WTC11 (cell line): Measurements from ENCODE around the gene LDB2. TPM values are rescaled to one million over a fixed set of nuclear protein-coding genes. Genes with fewer than 3 reads are reported as not detected.

Experiments used
- ATAC-seq: fragments of 200-7000 bp; cut with Tn5 transposase; 2 replicates; pipeline ENCODE4 v1.10.0; 2021; ENCODE audit warnings: mild to moderate bottlenecking, moderate library complexity
- CTCF ChIA-PET: fragments of 300-600 bp; sonication (Branson Sonifier 250); formaldehyde crosslinking; loops from one replicate; lab custom pipeline; 2021; ENCODE audit warnings: antibody characterized with exemption; lab: Charles Lee
- POLR2A ChIA-PET: fragments of 350-600 bp; sonication (Branson Sonifier 250); formaldehyde crosslinking; loops from one replicate; lab custom pipeline; 2021; ENCODE audit warnings: antibody characterized with exemption; lab: Charles Lee
- DNase-seq: peaks from one replicate; pipeline ENCODE4 v3.0.0; 2021; ENCODE audit warnings: low spot score
- H3K27ac Mint-ChIP-seq: 2 replicates; pipeline ENCODE4 v1.8.0; 2021; ENCODE audit warnings: mixed read lengths
- H3K27me3 Mint-ChIP-seq: 2 replicates; pipeline ENCODE4 v1.8.0; 2021; ENCODE audit warnings: low read depth, mild to moderate bottlenecking, moderate library complexity, mixed read lengths
- H3K36me3 Mint-ChIP-seq: 2 replicates; pipeline ENCODE4 v1.8.0; 2021; ENCODE audit warnings: mixed read lengths
- H3K4me1 Mint-ChIP-seq: 2 replicates; pipeline ENCODE4 v1.8.0; 2022; ENCODE audit warnings: mixed read lengths
- H3K4me3 Mint-ChIP-seq: 2 replicates; pipeline ENCODE4 v1.8.0; 2021; ENCODE audit warnings: mild to moderate bottlenecking, moderate library complexity, mixed read lengths
- H3K9me3 Mint-ChIP-seq: 2 replicates; pipeline ENCODE4 v1.8.0; 2021; ENCODE audit warnings: mixed read lengths
- CREM ChIP-seq: sonication (generic); formaldehyde crosslinking; IDR thresholded peaks from 2 replicates; pipeline ENCODE4 v1.8.1; 2022; ENCODE audit warnings: mild to moderate bottlenecking, missing genetic modification reagents, moderate library complexity
- EMX1 ChIP-seq: fragments of 250-450 bp; sonication (Bioruptor Pico); IDR thresholded peaks from 2 replicates; pipeline ENCODE4 v1.8.0; 2021; ENCODE audit warnings: mild to moderate bottlenecking
- FOXJ3 ChIP-seq: sonication (generic); formaldehyde crosslinking; IDR thresholded peaks from 2 replicates; pipeline ENCODE4 v1.9.0; 2021; ENCODE audit warnings: missing genetic modification reagents, mild to moderate bottlenecking, borderline replicate concordance
- GRHL2 ChIP-seq: fragments of 250-450 bp; sonication (Bioruptor Pico); IDR thresholded peaks from 2 replicates; pipeline ENCODE4 v1.8.0; 2022; ENCODE audit warnings: mild to moderate bottlenecking, moderate library complexity; ENCODE audit not compliant: insufficient replicate concordance, severe bottlenecking
- HMGA2 ChIP-seq: fragments of 250-450 bp; sonication (Bioruptor Pico); IDR thresholded peaks from 2 replicates; pipeline ENCODE4 v1.4.0; 2021; ENCODE audit warnings: mild to moderate bottlenecking, moderate library complexity
- JAZF1 ChIP-seq: fragments of 250-450 bp; sonication (Bioruptor Pico); IDR thresholded peaks from 2 replicates; pipeline ENCODE4 v1.9.0; 2021; ENCODE audit warnings: moderate library complexity, mild to moderate bottlenecking, inconsistent platforms
- MYBL2 ChIP-seq: sonication (generic); formaldehyde crosslinking; IDR thresholded peaks from 2 replicates; pipeline ENCODE4 v1.8.1; 2023; ENCODE audit warnings: mild to moderate bottlenecking, moderate library complexity, missing genetic modification reagents
- NFE2L1 ChIP-seq: sonication (generic); formaldehyde crosslinking; IDR thresholded peaks from 2 replicates; pipeline ENCODE4 v1.8.1; 2023; ENCODE audit warnings: missing genetic modification reagents
- NFYB ChIP-seq: sonication (generic); formaldehyde crosslinking; conservative IDR thresholded peaks from 2 replicates; pipeline ENCODE4 v1.8.0; 2022; ENCODE audit warnings: low read depth, missing genetic modification reagents
- RELA ChIP-seq: sonication (generic); formaldehyde crosslinking; IDR thresholded peaks from 2 replicates; pipeline ENCODE4 v1.8.1; 2022; ENCODE audit warnings: missing genetic modification reagents, mild to moderate bottlenecking, borderline replicate concordance
- SMAD3 ChIP-seq: sonication (generic); formaldehyde crosslinking; IDR thresholded peaks from 2 replicates; pipeline ENCODE4 v1.8.0; 2022; ENCODE audit warnings: missing genetic modification reagents, mild to moderate bottlenecking, borderline replicate concordance
- TCF7 ChIP-seq: sonication (generic); formaldehyde crosslinking; IDR thresholded peaks from 2 replicates; pipeline ENCODE4 v1.8.0; 2022; ENCODE audit warnings: mild to moderate bottlenecking, low read depth, missing genetic modification reagents, moderate library complexity
- TP53 ChIP-seq: sonication (generic); formaldehyde crosslinking; IDR thresholded peaks from 2 replicates; pipeline ENCODE4 v1.8.1; 2023; ENCODE audit warnings: mild to moderate bottlenecking, missing genetic modification reagents
- ZBTB21 ChIP-seq: sonication (generic); formaldehyde crosslinking; IDR thresholded peaks from 2 replicates; pipeline ENCODE4 v1.8.1; 2023; ENCODE audit warnings: mild to moderate bottlenecking, missing genetic modification reagents, borderline replicate concordance
- ZNF317 ChIP-seq: sonication (generic); formaldehyde crosslinking; IDR thresholded peaks from 2 replicates; pipeline ENCODE4 v1.8.1; 2023; ENCODE audit warnings: low read depth, mild to moderate bottlenecking, moderate library complexity, missing genetic modification reagents, borderline replicate concordance
- ZNF423 ChIP-seq: fragments of 250-450 bp; sonication (Bioruptor Pico); IDR thresholded peaks from 2 replicates; pipeline ENCODE4 v2.1.2; 2022; ENCODE audit warnings: mild to moderate bottlenecking, moderate library complexity
- total RNA-seq: library from RNA; stranded (reverse); gene quantifications from 3 replicates; pipeline ENCODE4 v1.2.3, GENCODE V29; 2021
- TF ChIP-seq, protein P1 (sequence below): sonication (generic); formaldehyde crosslinking; IDR thresholded peaks from 2 replicates; pipeline ENCODE4 v1.8.1; 2023; ENCODE audit warnings: mild to moderate bottlenecking, missing genetic modification reagents, moderate library complexity
- TF ChIP-seq, protein P2 (sequence below): sonication (generic); formaldehyde crosslinking; IDR thresholded peaks from 2 replicates; pipeline ENCODE4 v1.8.0; 2022; ENCODE audit warnings: mild to moderate bottlenecking, missing genetic modification reagents
- TF ChIP-seq, protein P3 (sequence below): fragments of 250-450 bp; sonication (Bioruptor Pico); IDR thresholded peaks from 2 replicates; pipeline ENCODE4 v2.1.2; 2022; ENCODE audit warnings: mild to moderate bottlenecking, moderate library complexity
- TF ChIP-seq, protein P4 (sequence below): sonication (generic); formaldehyde crosslinking; IDR thresholded peaks from 2 replicates; pipeline ENCODE4 v1.8.0; 2022; ENCODE audit warnings: mild to moderate bottlenecking, missing genetic modification reagents
- TF ChIP-seq, protein P5 (sequence below): sonication (generic); formaldehyde crosslinking; IDR thresholded peaks from 2 replicates; pipeline ENCODE4 v1.8.1; 2022; ENCODE audit warnings: low read depth, mild to moderate bottlenecking, moderate library complexity, missing genetic modification reagents, borderline replicate concordance
- TF ChIP-seq, protein P6 (sequence below): fragments of 250-450 bp; sonication (Bioruptor Pico); IDR thresholded peaks from 2 replicates; pipeline ENCODE4 v1.9.0; 2021; ENCODE audit warnings: mild to moderate bottlenecking, borderline replicate concordance

Gene LDB2
- total RNA-seq, 1 experiment from 2014 or later: 62.4 TPM

DNA sequence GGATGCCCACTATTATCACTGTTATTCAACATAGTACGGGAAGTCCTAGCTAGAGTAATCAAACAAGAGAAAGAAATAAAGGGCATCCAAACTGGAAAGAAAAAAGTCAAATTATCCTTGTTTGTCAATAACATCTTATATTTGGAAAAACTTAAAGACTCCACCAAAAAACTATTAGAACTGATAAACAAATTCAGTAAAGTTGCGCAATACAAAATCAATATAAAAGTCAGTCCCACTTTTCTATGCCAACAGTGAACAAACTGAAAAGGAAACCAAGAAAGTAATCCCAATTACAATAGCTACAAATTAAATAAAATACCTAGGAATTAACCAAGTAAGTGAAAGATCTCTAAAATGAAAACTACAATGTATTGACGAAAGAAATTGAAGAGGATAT is 321.3 kb downstream of the LDB2 start:
- DNase-seq (no peak), ATAC-seq (no peak)
- CTCF ChIA-PET: no interaction called here
- H3K4me1 Mint-ChIP-seq: no peaks in the 10 kb centered on the region
- H3K36me3 Mint-ChIP-seq: peaks cover 12% of the 10 kb centered on the region
- TF ChIP-seq ZBTB21 (CRISPR knock-in tag) (no peak), HMGA2 (CRISPR knock-in tag) (no peak), MYBL2 (CRISPR knock-in tag) (no peak), FOXJ3 (CRISPR knock-in tag) (no peak), CREM (no peak), RELA (CRISPR knock-in tag) (no peak), ZNF317 (CRISPR knock-in tag) (no peak), NFE2L1 (no peak), ZNF423 (CRISPR knock-in tag) (no peak), GRHL2 (CRISPR knock-in tag) (no peak), JAZF1 (CRISPR knock-in tag) (no peak), TP53 (CRISPR knock-in tag) (no peak), EMX1 (CRISPR knock-in tag) (no peak), TCF7 (CRISPR knock-in tag) (no peak)
- TF ChIP-seq, protein P1, sequence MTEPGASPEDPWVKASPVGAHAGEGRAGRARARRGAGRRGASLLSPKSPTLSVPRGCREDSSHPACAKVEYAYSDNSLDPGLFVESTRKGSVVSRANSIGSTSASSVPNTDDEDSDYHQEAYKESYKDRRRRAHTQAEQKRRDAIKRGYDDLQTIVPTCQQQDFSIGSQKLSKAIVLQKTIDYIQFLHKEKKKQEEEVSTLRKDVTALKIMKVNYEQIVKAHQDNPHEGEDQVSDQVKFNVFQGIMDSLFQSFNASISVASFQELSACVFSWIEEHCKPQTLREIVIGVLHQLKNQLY (CRISPR knock-in tag): no peak
- TF ChIP-seq, protein P2, sequence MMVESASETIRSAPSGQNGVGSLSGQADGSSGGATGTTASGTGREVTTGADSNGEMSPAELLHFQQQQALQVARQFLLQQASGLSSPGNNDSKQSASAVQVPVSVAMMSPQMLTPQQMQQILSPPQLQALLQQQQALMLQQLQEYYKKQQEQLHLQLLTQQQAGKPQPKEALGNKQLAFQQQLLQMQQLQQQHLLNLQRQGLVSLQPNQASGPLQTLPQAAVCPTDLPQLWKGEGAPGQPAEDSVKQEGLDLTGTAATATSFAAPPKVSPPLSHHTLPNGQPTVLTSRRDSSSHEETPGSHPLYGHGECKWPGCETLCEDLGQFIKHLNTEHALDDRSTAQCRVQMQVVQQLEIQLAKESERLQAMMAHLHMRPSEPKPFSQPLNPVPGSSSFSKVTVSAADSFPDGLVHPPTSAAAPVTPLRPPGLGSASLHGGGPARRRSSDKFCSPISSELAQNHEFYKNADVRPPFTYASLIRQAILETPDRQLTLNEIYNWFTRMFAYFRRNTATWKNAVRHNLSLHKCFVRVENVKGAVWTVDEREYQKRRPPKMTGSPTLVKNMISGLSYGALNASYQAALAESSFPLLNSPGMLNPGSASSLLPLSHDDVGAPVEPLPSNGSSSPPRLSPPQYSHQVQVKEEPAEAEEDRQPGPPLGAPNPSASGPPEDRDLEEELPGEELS: no peak
- TF ChIP-seq, protein P3, sequence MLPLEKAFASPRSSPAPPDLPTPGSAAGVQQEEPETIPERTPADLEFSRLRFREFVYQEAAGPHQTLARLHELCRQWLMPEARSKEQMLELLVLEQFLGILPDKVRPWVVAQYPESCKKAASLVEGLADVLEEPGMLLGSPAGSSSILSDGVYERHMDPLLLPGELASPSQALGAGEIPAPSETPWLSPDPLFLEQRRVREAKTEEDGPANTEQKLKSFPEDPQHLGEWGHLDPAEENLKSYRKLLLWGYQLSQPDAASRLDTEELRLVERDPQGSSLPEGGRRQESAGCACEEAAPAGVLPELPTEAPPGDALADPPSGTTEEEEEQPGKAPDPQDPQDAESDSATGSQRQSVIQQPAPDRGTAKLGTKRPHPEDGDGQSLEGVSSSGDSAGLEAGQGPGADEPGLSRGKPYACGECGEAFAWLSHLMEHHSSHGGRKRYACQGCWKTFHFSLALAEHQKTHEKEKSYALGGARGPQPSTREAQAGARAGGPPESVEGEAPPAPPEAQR (CRISPR knock-in tag): no peak
- no peaks in the 10 kb centered on the region for H3K9me3 Mint-ChIP-seq
- H3K4me3 Mint-ChIP-seq: no peak overlapping the region
- H3K27ac Mint-ChIP-seq: no peak overlapping the region
- H3K27me3 Mint-ChIP-seq: no peaks in the 10 kb centered on the region
- POLR2A ChIA-PET: no interaction called here

DNA sequence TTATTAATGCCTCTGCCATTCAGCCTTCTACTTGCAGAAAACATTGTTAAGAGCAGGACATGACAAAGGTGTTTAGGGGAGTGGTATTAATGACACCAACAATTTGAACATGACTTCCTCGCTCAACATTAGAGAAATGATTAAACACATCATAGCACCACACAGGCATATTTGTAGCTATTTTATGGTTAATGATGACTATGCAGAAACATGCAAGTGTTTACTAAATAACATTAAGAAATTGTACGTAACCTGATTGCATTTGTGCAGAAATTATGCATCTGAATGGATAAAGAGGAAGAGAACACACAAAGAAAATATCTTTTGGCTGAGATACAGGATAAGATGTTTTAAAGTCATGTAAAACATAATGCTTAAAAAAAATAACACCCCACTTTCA is 323.5 kb downstream of the LDB2 start:
- POLR2A ChIA-PET: no interaction called here
- Mint-ChIP-seq H3K9me3 (no peaks in the 10 kb centered on the region), H3K27me3 (no peaks in the 10 kb centered on the region), H3K36me3 (peaks cover 15% of the 10 kb centered on the region), H3K4me3 (no peak overlapping the region)
- no peak for ATAC-seq
- no peak for TF ChIP-seq ZNF423 (CRISPR knock-in tag)
- TF ChIP-seq, all 79 proteins: peak for 0
- CTCF ChIA-PET: no interaction called here
- DNase-seq: no peak
- no peaks in the 10 kb centered on the region for H3K4me1 Mint-ChIP-seq
- H3K27ac Mint-ChIP-seq: no peak overlapping the region

DNA sequence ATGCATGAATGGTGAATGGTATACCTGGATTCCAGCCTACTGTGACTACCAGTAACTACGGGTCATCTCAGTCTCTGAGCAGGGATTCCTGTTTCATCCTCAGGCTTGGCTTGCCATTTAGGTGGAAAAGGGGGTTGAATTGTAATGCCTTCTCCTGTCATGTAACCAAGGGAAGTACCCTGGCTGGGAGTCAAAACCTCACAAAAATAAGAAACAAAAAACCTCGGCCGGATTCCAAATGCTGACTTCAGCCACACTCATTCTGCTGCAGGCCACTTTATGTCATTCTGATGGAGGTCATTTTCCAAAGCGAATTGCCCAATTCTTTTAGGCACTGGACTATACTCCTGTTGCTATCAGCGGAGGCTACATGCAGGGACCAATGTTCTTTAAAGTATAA is 324.7 kb downstream of the LDB2 start:
- Mint-ChIP-seq H3K27me3 (no peaks in the 10 kb centered on the region), H3K4me1 (no peaks in the 10 kb centered on the region), H3K4me3 (no peak overlapping the region), H3K27ac (no peak overlapping the region), H3K9me3 (no peaks in the 10 kb centered on the region), H3K36me3 (peaks cover 9% of the 10 kb centered on the region)
- no peak for DNase-seq
- CTCF ChIA-PET: interaction anchor here (2.6 kb wide), 1 partner anchor 9 kb away, joined by 10 read pairs; no protein-coding TSS in a partner anchor
- TF ChIP-seq SMAD3 (CRISPR knock-in tag) (no peak), RELA (CRISPR knock-in tag) (no peak), NFYB (CRISPR knock-in tag) (no peak), FOXJ3 (CRISPR knock-in tag) (no peak)
- TF ChIP-seq, protein P4, sequence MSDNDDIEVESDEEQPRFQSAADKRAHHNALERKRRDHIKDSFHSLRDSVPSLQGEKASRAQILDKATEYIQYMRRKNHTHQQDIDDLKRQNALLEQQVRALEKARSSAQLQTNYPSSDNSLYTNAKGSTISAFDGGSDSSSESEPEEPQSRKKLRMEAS: no peak
- TF ChIP-seq, protein P5, sequence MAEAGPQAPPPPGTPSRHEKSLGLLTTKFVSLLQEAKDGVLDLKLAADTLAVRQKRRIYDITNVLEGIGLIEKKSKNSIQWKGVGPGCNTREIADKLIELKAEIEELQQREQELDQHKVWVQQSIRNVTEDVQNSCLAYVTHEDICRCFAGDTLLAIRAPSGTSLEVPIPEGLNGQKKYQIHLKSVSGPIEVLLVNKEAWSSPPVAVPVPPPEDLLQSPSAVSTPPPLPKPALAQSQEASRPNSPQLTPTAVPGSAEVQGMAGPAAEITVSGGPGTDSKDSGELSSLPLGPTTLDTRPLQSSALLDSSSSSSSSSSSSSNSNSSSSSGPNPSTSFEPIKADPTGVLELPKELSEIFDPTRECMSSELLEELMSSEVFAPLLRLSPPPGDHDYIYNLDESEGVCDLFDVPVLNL (CRISPR knock-in tag): no peak
- TF ChIP-seq, protein P6, sequence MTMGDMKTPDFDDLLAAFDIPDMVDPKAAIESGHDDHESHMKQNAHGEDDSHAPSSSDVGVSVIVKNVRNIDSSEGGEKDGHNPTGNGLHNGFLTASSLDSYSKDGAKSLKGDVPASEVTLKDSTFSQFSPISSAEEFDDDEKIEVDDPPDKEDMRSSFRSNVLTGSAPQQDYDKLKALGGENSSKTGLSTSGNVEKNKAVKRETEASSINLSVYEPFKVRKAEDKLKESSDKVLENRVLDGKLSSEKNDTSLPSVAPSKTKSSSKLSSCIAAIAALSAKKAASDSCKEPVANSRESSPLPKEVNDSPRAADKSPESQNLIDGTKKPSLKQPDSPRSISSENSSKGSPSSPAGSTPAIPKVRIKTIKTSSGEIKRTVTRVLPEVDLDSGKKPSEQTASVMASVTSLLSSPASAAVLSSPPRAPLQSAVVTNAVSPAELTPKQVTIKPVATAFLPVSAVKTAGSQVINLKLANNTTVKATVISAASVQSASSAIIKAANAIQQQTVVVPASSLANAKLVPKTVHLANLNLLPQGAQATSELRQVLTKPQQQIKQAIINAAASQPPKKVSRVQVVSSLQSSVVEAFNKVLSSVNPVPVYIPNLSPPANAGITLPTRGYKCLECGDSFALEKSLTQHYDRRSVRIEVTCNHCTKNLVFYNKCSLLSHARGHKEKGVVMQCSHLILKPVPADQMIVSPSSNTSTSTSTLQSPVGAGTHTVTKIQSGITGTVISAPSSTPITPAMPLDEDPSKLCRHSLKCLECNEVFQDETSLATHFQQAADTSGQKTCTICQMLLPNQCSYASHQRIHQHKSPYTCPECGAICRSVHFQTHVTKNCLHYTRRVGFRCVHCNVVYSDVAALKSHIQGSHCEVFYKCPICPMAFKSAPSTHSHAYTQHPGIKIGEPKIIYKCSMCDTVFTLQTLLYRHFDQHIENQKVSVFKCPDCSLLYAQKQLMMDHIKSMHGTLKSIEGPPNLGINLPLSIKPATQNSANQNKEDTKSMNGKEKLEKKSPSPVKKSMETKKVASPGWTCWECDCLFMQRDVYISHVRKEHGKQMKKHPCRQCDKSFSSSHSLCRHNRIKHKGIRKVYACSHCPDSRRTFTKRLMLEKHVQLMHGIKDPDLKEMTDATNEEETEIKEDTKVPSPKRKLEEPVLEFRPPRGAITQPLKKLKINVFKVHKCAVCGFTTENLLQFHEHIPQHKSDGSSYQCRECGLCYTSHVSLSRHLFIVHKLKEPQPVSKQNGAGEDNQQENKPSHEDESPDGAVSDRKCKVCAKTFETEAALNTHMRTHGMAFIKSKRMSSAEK: no peak
- POLR2A ChIA-PET: no interaction called here
- ATAC-seq: no peak
